Stimulated activated CD4-positive, alpha-beta T cell treated with anti-CD3 and anti-CD28 coated beads, Interleukin-1b, Interleukin-23, amount 100 ng/mL, for 24 hours (primary cell): ENCODE measurements around the gene SLC9A3.

Experiments
- DNase-seq, 4 experiments: peaks; one replicate each; pipeline ENCODE4 v3.0.0-alpha.2; 2020; ENCODE audit warnings: low read depth in 4 of 4, low spot score in 1 of 4

SLC9A3 gene

DNA sequence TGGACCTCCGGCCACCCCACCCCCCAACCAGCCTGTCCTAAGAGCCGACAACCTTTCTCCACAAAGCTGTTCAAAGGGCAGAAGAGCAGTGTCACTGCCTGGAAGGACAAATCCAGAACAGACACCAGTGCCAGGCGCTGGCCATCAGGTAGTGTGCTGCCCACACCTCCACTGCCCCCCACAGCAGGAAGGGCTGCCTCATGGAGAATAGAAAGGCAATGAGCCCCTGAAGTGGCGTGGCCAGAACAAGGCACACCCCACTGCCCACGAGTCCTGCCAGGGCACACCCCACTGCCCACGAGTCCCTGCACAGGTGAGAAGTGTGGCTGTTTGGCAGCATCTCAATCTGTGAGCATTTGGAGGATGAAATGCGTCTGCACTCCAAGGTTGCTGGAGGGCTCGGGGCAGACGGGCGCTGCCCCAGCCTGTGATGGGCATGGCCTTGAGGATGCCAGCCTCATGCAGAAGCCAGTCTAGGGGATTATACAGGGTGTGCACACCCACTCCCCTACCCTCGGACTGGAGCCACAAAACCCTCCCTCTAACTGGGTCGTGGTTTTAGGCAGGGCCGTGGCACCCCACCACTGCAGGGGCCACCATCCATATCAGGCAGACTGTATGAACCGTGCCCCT is 2.3 kb upstream of the SLC9A3 start:
- no peak for DNase-seq

GRCh38 chr5:525916-526315 is 1.7 kb upstream of the SLC9A3 start:
- no peak for DNase-seq

DNA sequence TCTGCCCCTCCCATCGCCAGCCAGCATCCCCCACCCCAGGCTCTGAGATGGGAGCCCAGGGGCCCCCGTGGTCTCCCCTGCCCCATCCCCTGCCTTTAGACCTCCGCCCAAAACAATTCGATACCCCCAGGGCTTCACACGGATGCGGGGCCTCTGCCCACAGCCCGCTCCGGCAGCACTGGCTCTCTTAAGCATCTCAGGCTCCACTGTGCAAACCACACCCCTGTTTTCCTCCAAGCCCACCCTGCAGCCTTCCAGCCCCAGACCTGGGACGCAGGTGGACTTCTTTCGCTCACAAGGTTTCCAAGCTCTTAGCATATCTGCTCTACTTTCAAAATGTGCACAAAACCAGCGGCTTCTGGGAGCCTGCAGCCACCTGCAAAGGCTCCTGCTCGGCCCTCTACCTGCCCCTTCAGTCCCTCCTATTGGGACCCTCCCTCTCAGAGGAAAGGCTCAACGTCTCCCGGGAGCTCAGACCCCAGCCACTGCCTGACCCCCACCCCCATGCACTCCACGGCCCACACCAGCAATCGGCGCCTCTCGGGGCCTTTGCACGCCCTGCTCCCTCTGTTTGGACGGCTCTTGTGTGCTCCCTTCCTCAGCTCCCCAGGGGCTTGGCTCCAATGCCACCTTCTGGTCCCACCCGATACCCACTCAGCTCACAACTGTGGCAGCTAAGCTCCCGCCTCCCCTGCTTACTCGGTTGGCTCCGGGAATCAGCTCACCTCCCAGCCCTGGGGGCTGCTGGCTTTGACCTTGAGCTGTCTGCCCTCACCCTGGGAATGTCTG is 918 bp upstream of the SLC9A3 start:
- DNase-seq = no peak

DNA sequence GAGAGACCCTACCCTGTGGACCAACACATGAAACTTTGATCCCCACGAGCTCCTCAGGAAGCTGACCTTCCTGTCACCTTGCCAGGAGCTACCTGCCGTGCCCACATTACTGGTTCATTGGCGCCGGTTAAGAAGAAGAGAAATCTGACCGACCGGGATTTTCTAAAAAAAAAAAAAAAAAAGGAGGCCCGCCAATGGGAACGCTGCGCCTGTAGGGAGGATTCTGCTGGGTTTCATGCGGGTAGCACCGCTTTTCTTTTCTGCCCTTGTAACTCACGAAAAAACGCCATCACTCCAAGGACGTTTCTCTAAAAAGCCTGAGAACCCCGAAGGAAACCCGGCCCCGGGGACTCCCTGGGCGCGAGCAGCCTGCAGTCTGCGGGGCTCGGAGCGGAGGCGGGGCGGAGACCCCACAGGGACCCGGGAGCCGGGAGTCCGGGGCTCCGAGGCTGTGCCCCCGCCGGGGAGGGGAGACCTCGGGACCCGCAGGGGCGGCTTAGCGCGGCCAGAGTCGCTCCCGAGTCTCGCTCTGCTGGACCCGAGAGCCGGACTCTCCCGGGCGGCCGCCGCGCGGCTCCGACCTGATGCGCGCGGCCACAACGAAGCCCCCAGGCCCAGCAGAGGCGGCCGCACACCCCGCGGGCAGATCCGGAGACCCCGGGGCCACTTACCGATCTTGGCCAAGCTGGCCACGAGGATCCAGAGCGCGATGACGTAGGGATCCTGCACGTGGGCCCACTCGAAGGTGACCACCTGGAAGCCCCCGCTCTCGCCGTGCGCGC is 617 bp downstream of the SLC9A3 start:
- no peak for DNase-seq

GRCh38 chr5:522899-523440 is 1.3 kb downstream of the SLC9A3 start:
- DNase-seq = no peak

DNA sequence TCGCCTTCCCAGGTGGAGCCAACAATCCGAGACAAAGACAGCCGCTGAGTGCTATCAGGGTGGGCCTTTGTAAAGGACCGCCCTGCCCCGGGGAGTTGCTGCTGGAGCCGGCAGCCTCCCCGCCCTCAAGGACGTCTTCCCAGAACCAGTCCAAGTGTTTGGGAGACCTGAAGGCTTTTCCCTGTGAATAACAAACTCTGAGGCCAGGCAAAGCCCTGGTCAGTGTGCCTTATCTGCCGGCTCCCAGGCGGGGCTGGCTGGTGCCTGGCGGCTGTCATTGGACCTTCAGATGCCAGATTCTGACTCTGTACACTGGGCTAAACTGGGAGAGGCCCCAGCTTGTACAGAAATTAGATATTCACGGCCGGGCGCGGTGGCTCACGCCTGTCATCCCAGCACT is 2.1 kb downstream of the SLC9A3 start:
- DNase-seq = no peak

DNA sequence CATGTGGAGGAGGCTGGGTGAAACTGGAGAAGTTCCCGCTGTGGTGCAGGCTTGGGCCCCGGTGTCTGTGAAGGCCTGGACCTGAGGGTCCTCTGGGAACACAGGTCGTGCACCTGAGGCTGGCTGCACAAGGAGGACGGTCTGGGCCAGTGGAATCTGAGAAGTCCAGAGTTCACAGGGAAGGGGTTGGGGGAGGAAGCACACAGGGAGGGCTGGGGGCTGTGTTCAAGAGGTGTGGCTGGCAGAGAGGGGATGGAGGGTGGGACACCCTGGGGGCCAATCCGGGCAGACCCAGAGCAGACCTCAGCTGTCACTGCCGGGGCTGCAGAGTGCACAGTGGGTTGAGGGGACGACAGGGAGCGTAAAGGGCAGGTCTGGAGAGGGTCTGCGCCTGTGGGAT is 2.6 kb downstream of the SLC9A3 start:
- no peak for DNase-seq

DNA sequence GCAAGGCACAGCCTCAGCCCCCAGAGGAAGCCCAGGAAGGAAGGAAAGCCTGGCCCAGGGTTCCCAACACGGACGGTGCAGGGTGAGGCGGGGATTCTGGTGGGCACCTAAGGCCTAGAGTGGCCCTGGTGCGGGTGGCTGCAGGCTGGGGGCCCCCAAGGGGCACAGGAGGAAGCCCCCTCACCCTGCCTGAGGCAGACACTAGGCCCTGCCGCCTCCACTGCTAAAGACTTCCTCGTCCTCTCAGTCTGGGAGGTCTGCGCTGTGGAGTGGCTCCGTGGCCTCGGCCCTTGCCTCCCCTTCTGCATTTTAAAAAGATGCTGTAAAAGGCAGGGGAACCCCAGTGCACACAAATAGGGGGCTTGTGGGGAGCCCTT is 3.4 kb downstream of the SLC9A3 start:
- no peak for DNase-seq

DNA sequence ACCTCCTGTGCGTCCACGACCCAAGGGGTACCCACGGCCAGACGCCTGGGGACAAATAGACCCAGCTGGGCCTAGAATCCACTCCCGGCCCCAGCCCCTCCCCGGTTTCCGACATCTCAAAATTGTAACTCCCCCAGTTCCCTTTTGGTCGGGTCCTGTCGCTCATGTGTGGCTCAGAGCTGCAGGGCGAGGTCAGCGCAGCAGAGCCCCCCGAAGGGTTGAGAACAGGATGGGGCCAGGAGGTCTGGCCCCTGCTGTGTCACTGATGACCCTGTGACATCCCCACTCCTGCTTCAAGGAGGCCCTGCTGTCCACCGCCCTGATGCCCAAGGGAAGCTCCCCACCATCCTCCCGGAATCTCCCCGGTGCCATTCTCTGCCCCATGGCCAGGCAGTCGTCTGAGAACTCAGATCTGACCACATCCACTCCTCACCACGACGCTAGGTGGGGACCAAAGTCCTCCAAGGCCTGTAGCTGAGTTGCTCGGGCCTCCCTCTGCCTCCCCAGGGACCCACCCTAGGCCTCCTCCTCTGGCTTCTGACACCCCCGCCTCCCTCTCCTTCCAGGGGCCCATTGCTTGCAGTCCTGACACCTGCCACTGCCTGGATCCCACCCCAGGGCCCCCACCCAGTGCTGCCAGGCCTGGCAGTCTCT is 3.9 kb downstream of the SLC9A3 start:
- no peak for DNase-seq

GRCh38 chr5:518721-519120 is 5.5 kb downstream of the SLC9A3 start:
- DNase-seq = no peak

GRCh38 chr5:517535-518100 is 6.6 kb downstream of the SLC9A3 start:
- no peak for DNase-seq

- DNase-seq = no peak
These were observed 7.3 kb downstream of the SLC9A3 start for GRCh38 chr5:516980-517379.

- DNase-seq = no peak
These were observed 7.8 kb downstream of the SLC9A3 start for GRCh38 chr5:516338-516925.

DNA sequence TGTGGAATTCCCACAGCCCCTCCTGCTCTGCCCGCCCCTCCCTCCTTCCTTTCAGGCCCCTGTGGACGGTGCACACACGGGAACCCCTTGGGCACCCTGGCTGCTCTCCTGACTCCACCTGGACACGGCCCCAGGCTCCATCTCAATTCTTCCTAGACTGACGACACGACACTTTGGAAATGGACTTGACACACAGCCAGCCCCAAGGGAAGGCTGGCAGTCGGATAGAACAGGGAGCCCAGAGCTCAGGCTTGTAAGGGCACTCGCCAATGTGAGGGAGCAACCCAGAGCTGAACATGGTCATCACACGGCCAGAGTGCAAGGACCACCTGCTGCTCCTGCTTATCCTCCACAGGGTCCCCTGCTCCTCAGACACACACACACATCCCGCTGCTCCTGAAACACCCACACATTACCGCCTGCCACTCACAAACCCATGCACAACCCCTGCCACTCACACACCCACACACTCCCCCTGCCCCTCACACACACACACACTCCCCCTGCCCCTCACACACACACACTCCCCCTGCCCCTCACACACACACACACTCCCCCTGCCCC is 8.9 kb downstream of the SLC9A3 start:
- no peak for DNase-seq

DNA sequence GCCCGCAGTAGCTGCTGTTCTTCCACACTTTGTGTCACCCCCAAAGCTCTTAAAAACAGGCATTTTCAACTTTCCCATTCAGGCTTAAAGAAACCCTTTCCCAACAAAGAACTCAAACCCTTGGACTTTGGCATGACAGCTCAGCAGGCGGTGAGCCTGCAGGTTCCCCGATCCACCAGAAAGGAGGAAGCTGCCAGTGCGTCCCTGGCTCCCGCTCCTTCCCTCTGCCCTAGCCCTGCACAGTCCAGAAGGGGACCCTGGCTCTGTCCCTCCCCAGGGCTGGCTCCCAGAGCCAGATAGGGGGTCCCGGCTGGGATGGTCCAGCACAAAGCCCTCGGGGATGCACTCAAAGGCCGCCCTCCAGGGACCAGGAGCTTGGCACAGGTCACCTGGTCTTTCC is 9.6 kb downstream of the SLC9A3 start:
- DNase-seq = no peak

DNA sequence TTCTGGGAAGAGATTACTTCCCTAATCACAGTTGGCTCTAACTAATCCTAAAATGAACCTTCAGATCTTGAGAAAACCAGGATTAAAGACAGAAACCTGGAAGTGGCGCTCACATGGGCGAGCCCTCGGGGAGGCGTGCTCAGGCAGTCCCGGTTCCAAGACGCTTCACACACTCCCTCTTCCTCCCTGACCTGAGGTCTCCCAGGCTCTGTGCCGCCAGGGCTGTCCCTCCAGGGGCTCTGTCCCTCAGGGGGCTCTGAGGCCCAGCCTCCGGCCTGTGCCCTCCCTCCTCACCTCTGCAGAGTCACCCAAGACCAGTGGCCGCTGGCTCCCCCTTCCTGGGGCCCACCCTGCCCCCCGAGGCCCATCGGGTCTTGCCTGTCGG is 10.2 kb downstream of the SLC9A3 start:
- no peak for DNase-seq

GRCh38 chr5:513216-514100 is 10.8 kb downstream of the SLC9A3 start:
- DNase-seq = no peak

DNA sequence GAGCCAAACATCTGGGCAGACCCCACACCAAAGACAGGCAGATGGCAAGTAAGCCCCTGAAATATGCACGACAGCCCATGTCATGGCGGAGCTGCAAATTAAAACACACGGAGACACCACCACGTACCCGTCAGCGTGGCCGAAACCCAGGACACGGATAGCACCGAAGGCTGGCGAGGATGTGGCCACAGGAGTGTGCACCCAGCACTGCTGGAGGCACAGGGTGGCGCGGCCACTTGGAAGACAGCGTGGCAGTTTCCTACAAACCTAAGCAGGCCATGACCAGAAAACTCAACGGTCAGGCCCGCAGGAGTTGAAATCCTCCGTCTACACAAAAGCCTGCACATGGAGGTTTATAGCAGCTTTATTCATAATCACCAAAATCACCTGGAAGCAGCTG is 12.8 kb downstream of the SLC9A3 start:
- no peak for DNase-seq

GRCh38 chr5:510521-510920 is 13.7 kb downstream of the SLC9A3 start:
- no peak for DNase-seq
